Measurements from ENCODE around the gene CDC42. TPM values are rescaled to one million over a fixed set of nuclear protein-coding genes. Genes with fewer than 3 reads are reported as not detected.
A peak's percentile ranks its signal among the peaks of the same experiment; 100 is the strongest.

CDC42 gene
- total and polyA plus RNA-seq, 9 of the 15 experiments (the other 6 are each of a cell fraction or from before 2014, with no cell fraction given), result 186 to 398 (median 325) TPM

GRCh38 chr1:22053017-22053860 is 730 bp downstream of the CDC42 start (continued):
- TF ChIP-seq NONO (IDR thresholded peaks at IDR 0.05; ENCODE audit: low read depth in 2 of 2, low read length in 1 of 2), result peak; percentile 1 to 50; a peak in 1 of 4 replicates
- TF ChIP-seq CREB1 (IDR thresholded peaks at IDR 0.05), result peak; percentile 35; the same call in 1 of the 2 replicates
- TF ChIP-seq CREB1 (CRISPR knock-in tag; IDR thresholded peaks at IDR 0.05), result peak; percentile 62; the same call in 1 of the 2 replicates
- TF ChIP-seq XRCC4 (IDR thresholded peaks at IDR 0.05; ENCODE audit: extremely low read depth, insufficient read depth, insufficient read length), result no peak
- no peak for TF ChIP-seq NUFIP1 (IDR thresholded peaks at IDR 0.05; ENCODE audit: partially characterized antibody)
- no peak for TF ChIP-seq MITF (IDR thresholded peaks at IDR 0.05)
- TF ChIP-seq E4F1 (CRISPR knock-in tag; IDR thresholded peaks at IDR 0.05; ENCODE audit: borderline replicate concordance), result no peak; the same call in 1 of the 2 replicates
- TF ChIP-seq ARNT (IDR thresholded peaks at IDR 0.05), result peak in 1 of 2 experiments; percentile 86; a peak in 2 of 4 replicates
- 0 out of 2 replicates have a peak, but pooled peaks have one; percentile 9 for TF ChIP-seq RB1 (IDR thresholded peaks at IDR 0.05; ENCODE audit: low read depth)
- TF ChIP-seq RBM14 (IDR thresholded peaks at IDR 0.05; ENCODE audit: borderline replicate concordance, insufficient read depth, low read depth, low read length), result no peak
- TF ChIP-seq THRAP3 (IDR thresholded peaks at IDR 0.05; ENCODE audit: borderline replicate concordance), result no peak
- TF ChIP-seq ZNF143 (CRISPR knock-in tag; IDR thresholded peaks at IDR 0.05), result 0 out of 2 replicates have a peak, but pooled peaks have one; percentile 14
- TF ChIP-seq ZNF41 (CRISPR knock-in tag; conservative IDR thresholded peaks at IDR 0.05), result no peak
- TF ChIP-seq SMAD1 (IDR thresholded peaks at IDR 0.05; ENCODE audit: low read depth, low read length, partially characterized antibody), result no peak
- no peak for TF ChIP-seq ZNF57 (CRISPR knock-in tag; IDR thresholded peaks at IDR 0.05)
- TF ChIP-seq CSDE1 (IDR thresholded peaks at IDR 0.05), result no peak
- no peak for TF ChIP-seq TSC22D4 (tag; IDR thresholded peaks at IDR 0.05)
- no peak for TF ChIP-seq ATF1 (CRISPR knock-in tag; IDR thresholded peaks at IDR 0.05)
- TF ChIP-seq ATF1 (tag; IDR thresholded peaks at IDR 0.05), result peak; percentile 86
- no peak for TF ChIP-seq DIDO1 (tag; IDR thresholded peaks at IDR 0.05; ENCODE audit: low read depth)
- TF ChIP-seq USF2 (CRISPR knock-in tag; IDR thresholded peaks at IDR 0.05), result no peak
- TF ChIP-seq E2F5 (CRISPR knock-in tag; IDR thresholded peaks at IDR 0.05), result 0 out of 2 replicates have a peak, but pooled peaks have one; percentile 57
- TF ChIP-seq ILK (tag; IDR thresholded peaks at IDR 0.05; ENCODE audit: borderline replicate concordance, low read depth), result no peak
- no peak for TF ChIP-seq COPS2 (conservative IDR thresholded peaks at IDR 0.05)
